ENCODE data around the gene PAQR4. TPM values are rescaled to one million over a fixed set of nuclear protein-coding genes. Genes with fewer than 3 reads are reported as not detected.
A peak's percentile ranks its signal among the peaks of the same experiment; 100 is the strongest.

Gene PAQR4
- polyA plus RNA-seq, 2 of the 4 experiments (the other 2 are of a cell fraction) = 8.0 to 18.6 TPM

GRCh38 chr16:3017794-3018506, 48.8 kb downstream of the PAQR4 start, which contains the start of gene CLDN6:
CLDN6 (minus strand) TSS chr16:3018183; CDS start chr16:3016021, 2,162 bp downstream.
- no peak for FAIRE-seq
- no peak for ATAC-seq

GRCh38 chr16:3019594-3020246, 50.6 kb downstream of the PAQR4 start:
- WGBS (ENCODE audit: missing lambda C conversion rate) = 34% methylated on average over 32 of the region's 40 CpGs
- no peak for FAIRE-seq
- Histone ChIP-seq H3K27ac (peak overlapping the region; percentile 98 to 100), H3K9me3 (no peaks in the 10 kb centered on the region), H3K4me1 (peaks cover 19% of the 10 kb centered on the region), H3K4me3 (peak overlapping the region; percentile 93), H3K4me2 (peak overlapping the region; percentile 89)
- TF ChIP-seq ZC3H11A (IDR thresholded peaks at IDR 0.05) (peak; percentile 30; the same call in 1 of the 2 replicates), E2F6 (IDR thresholded peaks at IDR 0.05; ENCODE audit: borderline replicate concordance, low read depth) (no peak)
- POLR2A ChIA-PET = interaction anchor here (0.7 to 6.2 kb wide), 11 partner anchors 9 to 131 kb away, joined by 3 to 107 read pairs (median 8); partner anchors contain the start of genes PAQR4 and PKMYT1
- ATAC-seq = no peak
- CTCF ChIA-PET = interaction anchor here (1.0 to 6.6 kb wide), 6 partner anchors 10 to 59 kb away, joined by 4 to 112 read pairs (median 6); no protein-coding TSS in a partner anchor
- DNase-seq (ENCODE audit: low read depth in 1 of 2, low spot score in 1 of 2) = no peak

More at GRCh38 chr16:3017794-3018506, 48.8 kb downstream of the PAQR4 start, which contains the start of gene CLDN6:
- DNase-seq (ENCODE audit: low read depth in 1 of 2, low spot score in 1 of 2) = no peak
- 76% methylated on average over 31 of the region's 52 CpGs for WGBS (ENCODE audit: missing lambda C conversion rate)
- ChIA-PET CTCF (interaction anchor here (0.8 to 6.6 kb wide), 3 partner anchors 12 to 35 kb away, joined by 5 to 112 read pairs (median 42); no protein-coding TSS in a partner anchor), POLR2A (no interaction called here)
- no peaks in the 10 kb centered on the region for H3K9me3 ChIP-seq
- peak within 1 kb of the TSS in 1 of 2 experiments; percentile 41; a peak in 2 of 6 replicates for H3K27ac ChIP-seq
- H3K4me3 ChIP-seq = no peak within 1 kb of the TSS
- H3K4me1 ChIP-seq = peaks cover 22% of the 10 kb centered on the region
- no peak within 1 kb of the TSS for H3K4me2 ChIP-seq
- TF ChIP-seq RNF2 (IDR thresholded peaks at IDR 0.05; ENCODE audit: borderline replicate concordance, low read depth) (no peak), JUN (IDR thresholded peaks at IDR 0.05) (no peak), ELK1 (IDR thresholded peaks at IDR 0.05; ENCODE audit: low read depth, low read length) (no peak), RARB (CRISPR knock-in tag; IDR thresholded peaks at IDR 0.05) (no peak), ESRRA (IDR thresholded peaks at IDR 0.05; ENCODE audit: borderline replicate concordance, low read length) (no peak), FOSL2 (IDR thresholded peaks at IDR 0.05) (no peak), FOSL2 (CRISPR knock-in tag; IDR thresholded peaks at IDR 0.05) (no peak), CEBPB (IDR thresholded peaks at IDR 0.05) (no peak), EP300 (IDR thresholded peaks at IDR 0.05) (no peak), NR3C1 (IDR thresholded peaks at IDR 0.05) (no peak), HES2 (IDR thresholded peaks at IDR 0.05) (no peak), TP53 (CRISPR knock-in tag; IDR thresholded peaks at IDR 0.05) (no peak), BHLHE40 (IDR thresholded peaks at IDR 0.05; ENCODE audit: low read depth, low read length) (no peak), PHF8 (IDR thresholded peaks at IDR 0.05; ENCODE audit: borderline replicate concordance, low read depth) (no peak), REST (IDR thresholded peaks at IDR 0.05) (no peak), ZFP36 (IDR thresholded peaks at IDR 0.05; ENCODE audit: borderline replicate concordance, partially characterized antibody) (no peak)
